Vagina (tissue), 2 donors: ENCODE measurements around the gene UQCC2.

Experiments
- POLR2A ChIP-seq, 2 donors: fragments of 450-650 bp; IDR thresholded peaks; one replicate each; pipeline ENCODE4 v1.6.1; 2017; ENCODE audit warnings: antibody characterized with exemption in 2 of 2, mild to moderate bottlenecking in 2 of 2, moderate library complexity in 2 of 2
- POLR2AphosphoS5 ChIP-seq, 2 donors: sonication (generic); formaldehyde crosslinking; IDR thresholded peaks; one replicate each; pipeline ENCODE4 v1.9.0; 2017; ENCODE audit warnings: antibody characterized with exemption in 2 of 2, mild to moderate bottlenecking in 2 of 2, low read depth in 1 of 2; ENCODE audit not compliant: insufficient read depth in 1 of 2
- TF ChIP-seq, protein P1 (sequence below), 3 experiments: fragments of 450-650 bp in 2 of 3; fragments of 200-600 bp in 1 of 3; sonication (generic) in 1 of 3; IDR thresholded peaks; one replicate each; pipeline ENCODE4 v1.5.1; 2017 to 2019; ENCODE audit warnings: antibody characterized with exemption in 3 of 3, mild to moderate bottlenecking in 2 of 3, moderate library complexity in 2 of 3

- TF ChIP-seq, protein P1, sequence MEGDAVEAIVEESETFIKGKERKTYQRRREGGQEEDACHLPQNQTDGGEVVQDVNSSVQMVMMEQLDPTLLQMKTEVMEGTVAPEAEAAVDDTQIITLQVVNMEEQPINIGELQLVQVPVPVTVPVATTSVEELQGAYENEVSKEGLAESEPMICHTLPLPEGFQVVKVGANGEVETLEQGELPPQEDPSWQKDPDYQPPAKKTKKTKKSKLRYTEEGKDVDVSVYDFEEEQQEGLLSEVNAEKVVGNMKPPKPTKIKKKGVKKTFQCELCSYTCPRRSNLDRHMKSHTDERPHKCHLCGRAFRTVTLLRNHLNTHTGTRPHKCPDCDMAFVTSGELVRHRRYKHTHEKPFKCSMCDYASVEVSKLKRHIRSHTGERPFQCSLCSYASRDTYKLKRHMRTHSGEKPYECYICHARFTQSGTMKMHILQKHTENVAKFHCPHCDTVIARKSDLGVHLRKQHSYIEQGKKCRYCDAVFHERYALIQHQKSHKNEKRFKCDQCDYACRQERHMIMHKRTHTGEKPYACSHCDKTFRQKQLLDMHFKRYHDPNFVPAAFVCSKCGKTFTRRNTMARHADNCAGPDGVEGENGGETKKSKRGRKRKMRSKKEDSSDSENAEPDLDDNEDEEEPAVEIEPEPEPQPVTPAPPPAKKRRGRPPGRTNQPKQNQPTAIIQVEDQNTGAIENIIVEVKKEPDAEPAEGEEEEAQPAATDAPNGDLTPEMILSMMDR (IDR thresholded peaks at IDR 0.05): no peak
- no peak for TF ChIP-seq POLR2A (IDR thresholded peaks at IDR 0.05)
- TF ChIP-seq POLR2AphosphoS5 (IDR thresholded peaks at IDR 0.05; ENCODE audit: insufficient read depth in 1 of 2, low read depth in 1 of 2): no peak
Measured at GRCh38 chr6:33678233-33678931, 33.1 kb downstream of the UQCC2 start.
